Germinal center (tissue), 1 donor: Measurements from ENCODE around the gene FAM89A.

Source experiments
- DNase-seq: peaks from one replicate; pipeline ENCODE4 v3.0.0; 2012; ENCODE audit warnings: mixed read lengths, low spot score

The FAM89A gene

GRCh38 chr1:231040019-231040799 is at the start of gene FAM89A:
TSS of gene FAM89A (minus strand) at chr1:231040254. CDS start at chr1:231040211, 43 bp downstream.
- DNase-seq, result peak; percentile 91

DNA sequence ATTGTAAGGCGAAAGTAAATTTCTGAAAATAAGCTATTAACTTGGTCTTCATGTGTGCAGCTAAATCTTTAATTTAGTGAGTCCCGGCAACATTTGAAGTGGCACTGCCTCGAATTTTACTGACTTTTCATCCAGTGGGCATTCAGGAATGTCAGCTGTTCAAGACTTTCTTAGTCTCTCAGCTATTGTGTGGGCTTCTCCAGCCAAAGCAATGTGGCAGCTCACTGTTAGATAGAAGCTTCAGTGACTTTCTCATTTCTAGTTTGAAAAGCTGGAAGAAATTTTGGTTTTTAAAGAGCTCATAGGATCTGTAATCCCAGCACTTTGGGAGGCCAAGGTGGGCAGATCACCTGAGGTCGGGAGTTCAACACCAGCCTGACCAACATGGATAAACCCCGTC is 44.3 kb upstream of the FAM89A start:
- DNase-seq, result no peak

- no peak for DNase-seq
Observed at GRCh38 chr1:231079163-231079562, 39.1 kb upstream of the FAM89A start.

DNA sequence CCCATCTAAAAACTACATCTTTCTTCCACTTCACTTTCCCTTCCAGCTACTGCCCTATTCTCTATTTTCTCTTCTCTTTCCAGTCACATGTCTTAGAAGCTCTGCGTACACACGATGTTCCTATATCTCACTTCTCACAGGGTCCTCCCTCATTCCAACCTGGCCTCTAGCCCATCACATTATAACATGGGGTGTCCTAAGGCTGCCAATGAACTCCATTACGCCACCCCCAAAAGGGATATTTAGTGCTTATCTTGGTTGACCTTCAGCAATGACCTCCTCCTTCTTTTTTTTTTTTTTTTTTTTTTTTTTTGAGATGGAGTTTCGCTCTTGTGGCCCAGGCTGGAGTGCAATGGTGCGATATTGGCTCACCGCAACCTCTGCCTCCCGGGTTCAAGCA is 38.2 kb upstream of the FAM89A start:
- no peak for DNase-seq

- DNase-seq, result no peak
Observed at GRCh38 chr1:231076802-231077201, 36.7 kb upstream of the FAM89A start.

- DNase-seq, result no peak
Observed at GRCh38 chr1:231075497-231075896, 35.4 kb upstream of the FAM89A start.

DNA sequence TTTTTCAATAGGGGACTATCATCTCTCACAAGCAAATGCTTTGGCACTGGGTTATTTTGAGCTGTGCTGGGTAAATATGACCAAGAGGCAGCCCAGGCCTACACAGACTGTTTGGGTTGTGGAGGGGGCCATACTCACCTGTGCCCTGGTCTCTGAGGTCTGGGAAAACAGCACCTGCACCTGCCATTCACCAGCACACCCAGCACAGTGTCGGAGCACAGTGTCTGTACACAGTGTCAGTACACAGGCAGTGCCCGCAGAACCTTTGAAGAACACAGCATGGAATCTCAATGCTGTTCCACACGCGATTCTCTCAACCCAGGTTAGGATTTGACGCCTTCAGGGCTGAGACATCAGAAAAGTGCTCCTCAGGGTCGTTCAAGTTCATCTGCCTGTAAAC is 35.0 kb upstream of the FAM89A start:
- DNase-seq, result no peak

- no peak for DNase-seq
Observed at GRCh38 chr1:231074046-231074445, 34.0 kb upstream of the FAM89A start.

DNA sequence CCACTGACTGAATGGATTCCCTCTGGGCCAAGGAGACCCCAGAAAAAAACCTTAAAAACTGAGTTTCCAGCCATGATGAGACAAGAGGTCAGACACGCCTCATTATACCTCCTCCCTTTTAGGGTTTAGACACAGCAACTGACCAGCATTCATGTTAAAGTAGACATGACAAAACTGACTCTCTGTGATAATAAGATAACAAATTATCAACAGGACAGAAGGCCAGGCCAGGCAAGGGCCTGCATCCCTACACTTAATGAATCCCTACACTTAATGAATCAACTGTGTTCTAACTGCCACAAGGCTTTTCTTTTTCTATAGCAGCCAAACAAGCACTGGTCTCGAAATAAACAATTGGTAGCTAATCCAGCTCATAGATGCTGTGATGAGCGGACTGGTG is 33.3 kb upstream of the FAM89A start:
- DNase-seq, result no peak

DNA sequence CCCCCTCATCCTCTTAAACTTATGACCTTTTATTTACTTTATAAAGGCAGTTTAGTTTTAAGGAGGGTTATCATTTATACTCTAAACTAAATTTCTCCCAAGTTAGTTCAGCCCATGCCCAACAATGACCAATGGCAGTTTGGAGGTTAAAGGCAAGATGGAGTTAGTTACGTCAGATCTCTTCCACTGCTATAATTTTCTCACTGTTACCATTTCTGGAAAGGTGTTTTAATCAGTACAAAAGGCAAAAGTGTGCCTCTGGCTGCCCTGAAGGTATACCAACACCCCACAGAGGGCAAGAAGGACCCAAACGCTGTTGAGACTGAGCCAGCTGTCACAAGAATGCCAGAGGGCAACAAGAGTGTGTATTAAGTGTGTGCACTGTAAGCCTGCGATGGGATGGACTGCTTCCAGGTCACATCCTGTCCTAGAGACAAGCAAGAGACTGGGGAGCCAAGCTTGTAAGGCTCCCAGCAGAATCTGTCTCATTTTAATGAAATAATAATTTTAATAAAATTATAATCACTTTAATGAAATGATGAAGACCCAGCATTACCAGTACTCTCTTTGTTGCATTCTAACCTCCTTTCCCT is 32.5 kb upstream of the FAM89A start:
- no peak for DNase-seq

DNA sequence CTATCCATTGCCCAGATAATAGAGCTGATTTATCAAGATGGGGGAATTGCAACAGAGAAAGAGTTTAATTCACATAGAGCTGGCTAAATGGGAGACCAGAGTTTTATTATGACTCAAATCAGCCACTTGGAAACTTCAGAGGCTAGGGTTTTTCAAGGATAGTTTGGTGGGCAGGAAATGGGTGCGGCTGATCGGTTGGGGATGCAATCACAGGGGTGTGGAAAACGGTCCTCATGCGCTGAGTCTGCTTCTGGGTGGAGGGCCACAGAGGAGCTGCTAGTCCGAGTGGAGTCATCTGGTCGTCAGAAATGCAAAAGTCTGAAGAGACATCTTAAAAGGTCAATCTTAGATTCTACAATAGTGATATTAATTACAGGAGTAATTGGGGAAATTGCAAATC is 32.0 kb upstream of the FAM89A start:
- DNase-seq, result no peak

- DNase-seq, result no peak
Observed at GRCh38 chr1:231070758-231071444, 30.8 kb upstream of the FAM89A start.

- no peak for DNase-seq
Observed at GRCh38 chr1:231069333-231069732, 29.3 kb upstream of the FAM89A start.

- no peak for DNase-seq
Observed at GRCh38 chr1:231068762-231069161, 28.7 kb upstream of the FAM89A start.

GRCh38 chr1:231065510-231066241 is 25.6 kb upstream of the FAM89A start:
- no peak for DNase-seq

DNA sequence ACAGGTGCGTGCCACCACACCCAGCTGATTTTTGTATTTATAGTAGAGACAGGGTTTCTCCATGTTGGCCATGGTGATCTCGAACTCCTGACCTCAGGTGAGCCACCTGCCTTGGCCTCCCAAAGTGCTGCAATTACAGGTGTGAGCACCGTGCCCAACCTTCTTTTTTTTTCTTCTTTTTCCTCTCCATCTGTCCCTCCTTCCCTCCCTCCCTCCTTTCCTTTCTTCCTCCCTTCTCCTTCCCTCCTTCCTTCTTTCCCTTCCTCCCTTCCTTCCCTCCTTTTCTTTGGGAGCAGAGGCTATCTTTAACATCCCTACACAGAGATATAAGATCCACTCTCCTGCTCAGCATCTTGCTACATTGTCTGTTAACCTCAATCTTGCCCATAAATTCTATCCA is 24.4 kb upstream of the FAM89A start:
- DNase-seq, result no peak

- no peak for DNase-seq
Observed at GRCh38 chr1:231063331-231063730, 23.3 kb upstream of the FAM89A start.

GRCh38 chr1:231062500-231063270 is 22.6 kb upstream of the FAM89A start:
- no peak for DNase-seq

GRCh38 chr1:231059566-231060193 is 19.6 kb upstream of the FAM89A start:
- no peak for DNase-seq

DNA sequence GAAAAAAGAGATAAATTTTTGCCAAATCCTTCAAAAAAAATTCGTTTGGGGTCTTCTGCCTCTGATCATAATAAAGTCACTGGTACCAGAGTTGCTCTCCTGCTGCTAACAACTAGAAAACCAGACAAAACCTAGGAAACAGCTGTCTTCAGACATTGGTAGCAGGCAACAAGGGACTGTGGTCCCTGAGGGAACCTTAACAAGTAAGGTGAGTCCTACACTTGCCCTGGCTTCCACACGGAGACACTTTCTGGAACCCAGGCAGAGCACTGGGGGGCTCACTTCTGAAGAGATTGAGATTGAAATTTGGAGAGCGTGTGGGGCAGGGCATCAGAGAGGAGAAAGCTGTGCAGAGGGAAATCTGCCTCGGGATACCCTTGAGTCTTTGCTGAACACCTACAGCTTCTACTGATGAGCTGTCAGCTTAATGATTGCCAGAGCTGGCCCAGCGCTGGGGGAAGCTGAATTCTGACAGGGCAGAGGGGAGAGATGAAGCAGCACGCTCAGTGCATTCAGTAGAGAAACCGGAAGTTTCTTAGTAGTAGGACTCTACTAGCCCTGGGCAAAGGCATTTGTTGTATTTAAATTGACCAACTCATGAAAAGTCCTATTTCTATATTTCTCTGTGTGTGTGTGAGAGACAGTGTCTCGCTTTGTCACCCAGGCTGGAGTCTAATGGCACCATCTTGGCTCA is 18.5 kb upstream of the FAM89A start:
- DNase-seq, result no peak

- no peak for DNase-seq
Observed at GRCh38 chr1:231057410-231057809, 17.4 kb upstream of the FAM89A start.
